ENCODE results near the gene MCTP1.
"Not testable (repeated sequence)": the region's sequence is repeated elsewhere in the genome, so short reads cannot be mapped to it uniquely, and the experiment has no call there.

Gene MCTP1

DNA sequence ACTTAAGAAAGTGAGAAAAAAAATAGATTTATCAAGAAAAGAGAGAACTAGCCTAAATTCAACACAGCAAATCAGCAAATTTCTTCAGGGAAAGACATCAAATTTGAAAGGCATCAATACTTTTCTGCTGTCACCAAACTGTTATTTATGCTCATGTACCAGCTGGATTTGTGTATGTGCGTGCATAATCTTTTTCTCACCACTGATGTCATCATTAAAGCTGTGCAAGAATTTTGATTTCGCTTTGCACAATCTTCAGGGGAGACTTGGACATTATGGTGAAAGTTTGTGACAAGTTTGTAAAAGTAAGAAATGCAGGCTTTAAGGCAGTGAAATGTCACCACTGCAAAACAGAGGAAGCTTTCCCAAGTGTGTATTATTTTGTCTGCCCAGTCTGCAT is 451.0 kb downstream of the MCTP1 start:
- Histone ChIP-seq H3K27me3 (ENCODE audit: insufficient read depth, low read length, poor library complexity, severe bottlenecking) (no peaks in the 10 kb centered on the region), H3K9me2 (replicated peaks; ENCODE audit: low read depth, low read length) (no peaks in the 10 kb centered on the region), H3F3A (ENCODE audit: low read depth) (no peaks in the 10 kb centered on the region), H3K4me1 (ENCODE audit: insufficient read depth, low read length, poor library complexity, severe bottlenecking) (peaks cover 22% of the 10 kb centered on the region), H3K4me2 (ENCODE audit: low read depth, low read length, poor library complexity, severe bottlenecking) (no peak overlapping the region), H3K4me3 (ENCODE audit: low read length, poor library complexity, severe bottlenecking) (no peak overlapping the region), H3K9ac (ENCODE audit: low read depth, low read length, poor library complexity, severe bottlenecking) (no peak overlapping the region), H3K36me3 (ENCODE audit: insufficient read depth, low read length) (no peaks in the 10 kb centered on the region), H3K79me2 (ENCODE audit: insufficient read depth, low read length) (no peaks in the 10 kb centered on the region), H4K20me1 (ENCODE audit: insufficient read depth, low read length, poor library complexity, severe bottlenecking) (no peaks in the 10 kb centered on the region), H2AFZ (ENCODE audit: low read length) (no peak overlapping the region), H3K9me3 (ENCODE audit: insufficient read depth, low read depth, low read length) (no peaks in the 10 kb centered on the region)
- TF ChIP-seq EZH2phosphoT487 (IDR thresholded peaks at IDR 0.05; ENCODE audit: borderline replicate concordance) (no peak), CTCF (conservative IDR thresholded peaks at IDR 0.05; ENCODE audit: low read length) (no peak)

DNA sequence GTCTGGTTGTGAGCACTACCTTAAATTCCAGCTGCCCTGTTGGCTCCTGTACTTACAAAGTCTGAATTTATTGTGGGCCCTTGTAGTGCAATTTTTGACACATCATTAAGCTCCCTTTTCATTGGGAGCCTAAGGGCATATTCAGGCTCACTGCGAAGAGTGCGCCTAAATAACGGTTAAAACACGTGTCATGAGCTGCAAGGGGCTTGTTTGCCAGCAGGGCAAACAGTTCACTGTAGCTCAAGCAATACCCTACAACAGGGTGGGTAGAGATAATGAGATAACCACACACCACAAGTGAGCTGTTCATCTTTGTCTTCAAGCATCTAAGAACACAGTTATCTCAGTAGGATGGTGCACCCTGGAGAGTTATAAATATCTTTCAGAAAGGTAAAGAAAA is 452.2 kb downstream of the MCTP1 start:
- H3K9me2 ChIP-seq (replicated peaks; ENCODE audit: low read depth, low read length) = no peaks in the 10 kb centered on the region
- no peaks in the 10 kb centered on the region for H4K20me1 ChIP-seq (ENCODE audit: insufficient read depth, low read length, poor library complexity, severe bottlenecking)
- H3K4me1 ChIP-seq (ENCODE audit: insufficient read depth, low read length, poor library complexity, severe bottlenecking) = peaks cover 22% of the 10 kb centered on the region
- H3K79me2 ChIP-seq (ENCODE audit: insufficient read depth, low read length) = no peaks in the 10 kb centered on the region
- peak overlapping the region; percentile 49 for H3K4me2 ChIP-seq (ENCODE audit: low read depth, low read length, poor library complexity, severe bottlenecking)
- no peaks in the 10 kb centered on the region for H3F3A ChIP-seq (ENCODE audit: low read depth)
- no peaks in the 10 kb centered on the region for H3K36me3 ChIP-seq (ENCODE audit: insufficient read depth, low read length)
- H3K9me3 ChIP-seq (ENCODE audit: insufficient read depth, low read depth, low read length) = no peaks in the 10 kb centered on the region
- no peaks in the 10 kb centered on the region for H3K27me3 ChIP-seq (ENCODE audit: insufficient read depth, low read length, poor library complexity, severe bottlenecking)
- peak overlapping the region; percentile 48 for H3K9ac ChIP-seq (ENCODE audit: low read depth, low read length, poor library complexity, severe bottlenecking)
- no peak for TF ChIP-seq EZH2phosphoT487 (IDR thresholded peaks at IDR 0.05; ENCODE audit: borderline replicate concordance)
- no peak; the same call in 1 of the 2 replicates for TF ChIP-seq CTCF (conservative IDR thresholded peaks at IDR 0.05; ENCODE audit: low read length)
- no peak overlapping the region for H2AFZ ChIP-seq (ENCODE audit: low read length)
- H3K4me3 ChIP-seq (ENCODE audit: low read length, poor library complexity, severe bottlenecking) = no peak overlapping the region

DNA sequence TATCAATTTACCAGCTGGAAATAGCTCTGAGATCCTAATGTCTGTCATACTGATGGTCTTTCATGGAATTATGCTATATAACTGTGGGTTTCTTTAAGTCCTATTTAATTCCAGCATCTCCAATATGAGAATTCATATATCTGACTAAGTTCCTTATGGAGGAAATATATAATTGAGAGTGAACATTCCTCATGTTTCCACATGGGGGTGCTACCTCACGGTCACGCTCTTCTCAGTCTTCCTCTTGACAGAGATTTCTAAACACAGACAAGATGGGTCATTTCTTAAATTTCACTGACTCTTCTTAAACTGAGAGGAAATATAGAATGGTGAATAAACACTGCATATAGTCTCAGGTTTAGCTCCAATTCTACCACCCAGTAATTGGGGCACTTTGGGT is 454.4 kb downstream of the MCTP1 start:
- no peak overlapping the region for H3K4me2 ChIP-seq (ENCODE audit: low read depth, low read length, poor library complexity, severe bottlenecking)
- H3K4me1 ChIP-seq (ENCODE audit: insufficient read depth, low read length, poor library complexity, severe bottlenecking) = peaks cover 22% of the 10 kb centered on the region
- no peaks in the 10 kb centered on the region for H3K27me3 ChIP-seq (ENCODE audit: insufficient read depth, low read length, poor library complexity, severe bottlenecking)
- H3K4me3 ChIP-seq (ENCODE audit: low read length, poor library complexity, severe bottlenecking) = no peak overlapping the region
- H3F3A ChIP-seq (ENCODE audit: low read depth) = no peaks in the 10 kb centered on the region
- TF ChIP-seq CTCF (conservative IDR thresholded peaks at IDR 0.05; ENCODE audit: low read length) (peak; percentile 79), EZH2phosphoT487 (IDR thresholded peaks at IDR 0.05; ENCODE audit: borderline replicate concordance) (no peak)
- no peaks in the 10 kb centered on the region for H4K20me1 ChIP-seq (ENCODE audit: insufficient read depth, low read length, poor library complexity, severe bottlenecking)
- no peaks in the 10 kb centered on the region for H3K9me3 ChIP-seq (ENCODE audit: insufficient read depth, low read depth, low read length)
- no peaks in the 10 kb centered on the region for H3K9me2 ChIP-seq (replicated peaks; ENCODE audit: low read depth, low read length)
- no peak overlapping the region for H3K9ac ChIP-seq (ENCODE audit: low read depth, low read length, poor library complexity, severe bottlenecking)
- H3K36me3 ChIP-seq (ENCODE audit: insufficient read depth, low read length) = no peaks in the 10 kb centered on the region
- H3K79me2 ChIP-seq (ENCODE audit: insufficient read depth, low read length) = no peaks in the 10 kb centered on the region
- H2AFZ ChIP-seq (ENCODE audit: low read length) = no peak overlapping the region

GRCh38 chr5:94828222-94828621 is 456.7 kb downstream of the MCTP1 start:
- H3K79me2 ChIP-seq (ENCODE audit: insufficient read depth, low read length); H3F3A ChIP-seq (ENCODE audit: low read depth); H3K27me3 ChIP-seq (ENCODE audit: insufficient read depth, low read length, poor library complexity, severe bottlenecking); H2AFZ ChIP-seq (ENCODE audit: low read length); H4K20me1 ChIP-seq (ENCODE audit: insufficient read depth, low read length, poor library complexity, severe bottlenecking); H3K9ac ChIP-seq (ENCODE audit: low read depth, low read length, poor library complexity, severe bottlenecking); H3K4me2 ChIP-seq (ENCODE audit: low read depth, low read length, poor library complexity, severe bottlenecking); H3K36me3 ChIP-seq (ENCODE audit: insufficient read depth, low read length); H3K4me3 ChIP-seq (ENCODE audit: low read length, poor library complexity, severe bottlenecking); H3K9me2 ChIP-seq (replicated peaks; ENCODE audit: low read depth, low read length); H3K9me3 ChIP-seq (ENCODE audit: insufficient read depth, low read depth, low read length): not testable (repeated sequence)
- H3K4me1 ChIP-seq (ENCODE audit: insufficient read depth, low read length, poor library complexity, severe bottlenecking) = peaks cover 15% of the 10 kb centered on the region
